Liver (tissue), 9 donors: ENCODE measurements around the gene MYOF. TPM values are rescaled to one million over a fixed set of nuclear protein-coding genes. Genes with fewer than 3 reads are reported as not detected.

Experiments used
- DNase-seq: peaks from one replicate; pipeline ENCODE4 v3.0.0-alpha.2; 2017; ENCODE audit warnings: low spot score
- H3K27ac ChIP-seq, 2 donors: one replicate each; pipeline ENCODE4 v1.7.0; 2013; ENCODE audit warnings: inconsistent platforms in 2 of 2, low read length in 2 of 2, control low read depth in 1 of 2, low read depth in 1 of 2, mild to moderate bottlenecking in 1 of 2
- H3K27me3 ChIP-seq, 4 donors: one replicate each; pipeline versions ENCODE4 v1.6.1 to v1.7.0; 2013; ENCODE audit warnings: low read length in 3 of 4, inconsistent platforms in 1 of 4, mild to moderate bottlenecking in 1 of 4, moderate library complexity in 1 of 4; ENCODE audit not compliant: control insufficient read depth in 4 of 4, insufficient read depth in 4 of 4
- H3K36me3 ChIP-seq, 4 donors: one replicate each; pipeline versions ENCODE4 v1.6.1 to v1.7.0; 2013; ENCODE audit warnings: low read length in 3 of 4, mild to moderate bottlenecking in 3 of 4, low read depth in 1 of 4, moderate library complexity in 1 of 4; ENCODE audit not compliant: control insufficient read depth in 4 of 4, insufficient read depth in 3 of 4
- H3K4me1 ChIP-seq, 4 donors: one replicate each; pipeline versions ENCODE4 v1.6.1 to v1.7.0; 2013; ENCODE audit warnings: low read length in 3 of 4, mild to moderate bottlenecking in 3 of 4, moderate library complexity in 1 of 4; ENCODE audit not compliant: control insufficient read depth in 4 of 4, insufficient read depth in 4 of 4
- H3K4me3 ChIP-seq, 3 donors: one replicate each; pipeline versions ENCODE4 v1.6.1 to v1.7.0; 2013; ENCODE audit warnings: low read length in 3 of 3, control low read depth in 1 of 3, low read depth in 1 of 3, mild to moderate bottlenecking in 1 of 3
- H3K9ac ChIP-seq, 2 donors: one replicate each; pipeline ENCODE4 v1.7.0; 2013; ENCODE audit warnings: low read length in 2 of 2, mild to moderate bottlenecking in 2 of 2, moderate library complexity in 2 of 2, control low read depth in 1 of 2, low read depth in 1 of 2
- H3K9me3 ChIP-seq, 4 donors: one replicate each; pipeline versions ENCODE4 v1.6.1 to v1.7.0; 2013; ENCODE audit warnings: low read length in 3 of 4; ENCODE audit not compliant: control insufficient read depth in 4 of 4
- ATF3 ChIP-seq: IDR thresholded peaks from 2 replicates; pipeline ENCODE4 v1.6.1; 2016; ENCODE audit warnings: antibody characterized with exemption
- CTCF ChIP-seq: fragments of 150-350 bp; IDR thresholded peaks from 2 replicates; pipeline ENCODE4 v1.5.1; 2017; ENCODE audit warnings: improper control_type of control experiment, low read depth, low read length; ENCODE audit not compliant: missing input control
- EGR1 ChIP-seq, 2 donors: IDR thresholded peaks; 2 replicates each; pipeline ENCODE4 v1.6.1; 2016 to 2018; ENCODE audit warnings: antibody characterized with exemption in 2 of 2, low read depth in 2 of 2
- FOXA1 ChIP-seq: IDR thresholded peaks from 2 replicates; pipeline ENCODE4 v1.6.1; 2016; ENCODE audit warnings: antibody characterized with exemption
- FOXA2 ChIP-seq: IDR thresholded peaks from 2 replicates; pipeline ENCODE4 v1.6.1; 2016; ENCODE audit warnings: antibody characterized with exemption
- GABPA ChIP-seq, 2 donors: IDR thresholded peaks in 1 of 2; conservative IDR thresholded peaks in 1 of 2; 2 replicates each; pipeline ENCODE4 v1.6.1; 2016; ENCODE audit warnings: antibody characterized with exemption in 2 of 2, mild to moderate bottlenecking in 1 of 2, moderate library complexity in 1 of 2
- HNF4A ChIP-seq, 2 donors: conservative IDR thresholded peaks; 2 replicates each; pipeline ENCODE4 v1.6.1; 2016; ENCODE audit warnings: antibody characterized with exemption in 2 of 2, mild to moderate bottlenecking in 2 of 2
- HNF4G ChIP-seq: IDR thresholded peaks from 2 replicates; pipeline ENCODE4 v1.6.1; 2016; ENCODE audit warnings: antibody characterized with exemption
- JUND ChIP-seq, 2 donors: IDR thresholded peaks; 2 replicates each; pipeline ENCODE4 v1.6.1; 2016; ENCODE audit warnings: antibody characterized with exemption in 2 of 2
- MAX ChIP-seq: IDR thresholded peaks from 2 replicates; pipeline ENCODE4 v1.6.1; 2016; ENCODE audit warnings: antibody characterized with exemption
- NR2F2 ChIP-seq: IDR thresholded peaks from 2 replicates; pipeline ENCODE4 v1.6.1; 2016; ENCODE audit warnings: antibody characterized with exemption
- RAD21 ChIP-seq, 2 donors: IDR thresholded peaks; 2 replicates each; pipeline ENCODE4 v1.6.1; 2016; ENCODE audit warnings: antibody characterized with exemption in 2 of 2, mild to moderate bottlenecking in 2 of 2
- REST ChIP-seq: IDR thresholded peaks from 2 replicates; pipeline ENCODE4 v1.6.1; 2016; ENCODE audit warnings: antibody characterized with exemption, mild to moderate bottlenecking
- RXRA ChIP-seq, 2 donors: IDR thresholded peaks; 2 replicates each; pipeline ENCODE4 v1.6.1; 2017 to 2018; ENCODE audit warnings: antibody characterized with exemption in 2 of 2, mild to moderate bottlenecking in 1 of 2
- SP1 ChIP-seq: IDR thresholded peaks from 2 replicates; pipeline ENCODE4 v1.6.1; 2018; ENCODE audit warnings: antibody characterized with exemption, mild to moderate bottlenecking
- TAF1 ChIP-seq: conservative IDR thresholded peaks from 2 replicates; pipeline ENCODE4 v1.6.1; 2016; ENCODE audit warnings: antibody characterized with exemption, mild to moderate bottlenecking
- YY1 ChIP-seq: IDR thresholded peaks from 2 replicates; pipeline ENCODE4 v1.6.1; 2016; ENCODE audit warnings: antibody characterized with exemption, mild to moderate bottlenecking
- ZBTB33 ChIP-seq: IDR thresholded peaks from 2 replicates; pipeline ENCODE4 v1.6.1; 2016; ENCODE audit warnings: antibody characterized with exemption
- WGBS: extraction: QIAGEN DNeasy Blood & Tissue Kit; methylation state at CpG from one replicate; pipeline ENCODE4 v1.1.7; 2013; 5-methylcytosine and 5-hydroxymethylcytosine counted together
- polyA plus RNA-seq, 2 donors: library from polyadenylated mRNA; stranded (reverse) in 1 of 2; unstranded in 1 of 2; fragments of 200-250 nt in 1 of 2; fragments of >200 nt in 1 of 2; fragmentation: Nextera tagmentation in 1 of 2; extraction: Ambion mirVana in 1 of 2; gene quantifications; one replicate each; pipeline versions ENCODE4 v1.2.1 to v1.2.3, GENCODE V29; 2013 to 2015
- total RNA-seq, 2 donors: library from RNA; depleted of rRNA; stranded (reverse); fragments of >200 nt; gene quantifications; one replicate each; pipeline ENCODE4 v1.2.3, GENCODE V29; 2014
- donor health status: healthy.
- donor health status: healthy.
- donor health status: healthy.
- donor health status: healthy.
- donor health status: healthy.

Gene MYOF
- total and polyA plus RNA-seq, 4 donors = 0.89 to 5.7 (median 3.2) TPM

- Histone ChIP-seq H3K4me1 (peaks cover 0 to 11% (median 2%) of the 10 kb centered on the region in 4 donors), H3K27ac (peak overlapping the region; percentile 45 to 73), H3K9ac (peak overlapping the region; percentile 10 to 33), H3K4me3 (peak overlapping the region; percentile 19 to 51 (median 37)), H3K27me3 (no peaks in the 10 kb centered on the region), H3K9me3 (no peaks in the 10 kb centered on the region), H3K36me3 (no peaks in the 10 kb centered on the region)
- WGBS = 48% methylated on average over 14 of the region's 14 CpGs
- TF ChIP-seq MAX (no peak), HNF4G (no peak), REST (no peak), CTCF (no peak), FOXA1 (no peak), RAD21 (IDR thresholded peaks at IDR 0.05) (peak; percentile 26 to 27), ZBTB33 (no peak), RXRA (IDR thresholded peaks at IDR 0.05) (peak in 1 of 2 donors; percentile 44), HNF4A (conservative IDR thresholded peaks at IDR 0.05) (peak in 1 of 2 donors; percentile 32), TAF1 (no peak), GABPA (IDR thresholded peaks at IDR 0.05 in 1 of 2, conservative IDR thresholded peaks at IDR 0.05 in 1 of 2) (no peak), SP1 (peak; percentile 18), EGR1 (IDR thresholded peaks at IDR 0.05; ENCODE audit: low read depth in 2 of 2) (no peak), FOXA2 (no peak), YY1 (no peak), NR2F2 (no peak), JUND (IDR thresholded peaks at IDR 0.05) (no peak), ATF3 (no peak)
- no peak for DNase-seq
These were observed 95.3 kb downstream of the MYOF start for GRCh38 chr10:93386631-93387369.
